Endodermal cell (in vitro differentiated cells): ENCODE results near the gene ELAVL1. TPM values are rescaled to one million over a fixed set of nuclear protein-coding genes. Genes with fewer than 3 reads are reported as not detected.

ENCODE experiments used
- DNase-seq: peaks from one replicate; pipeline ENCODE4 v3.0.0-alpha.2; 2017
- H3K27ac ChIP-seq: 2 replicates; pipeline ENCODE4 v1.5.1; 2013; ENCODE audit warnings: mild to moderate bottlenecking, low read depth, low read length, moderate library complexity
- H3K27me3 ChIP-seq: 2 replicates; pipeline ENCODE4 v1.6.1; 2013; ENCODE audit warnings: mild to moderate bottlenecking, low read length, moderate library complexity; ENCODE audit not compliant: insufficient read depth, control insufficient read depth, poor library complexity, severe bottlenecking
- H3K36me3 ChIP-seq: 2 replicates; pipeline ENCODE4 v1.7.0; 2013; ENCODE audit warnings: mild to moderate bottlenecking, low read length, moderate library complexity; ENCODE audit not compliant: control insufficient read depth, insufficient read depth
- H3K4me1 ChIP-seq: one replicate; pipeline ENCODE4 v1.7.0; 2013; ENCODE audit warnings: low read length; ENCODE audit not compliant: control insufficient read depth, insufficient read depth
- H3K4me3 ChIP-seq: 2 replicates; pipeline ENCODE4 v1.5.1; 2013; ENCODE audit warnings: mild to moderate bottlenecking, low read length, moderate library complexity
- H3K9ac ChIP-seq: 2 replicates; pipeline ENCODE4 v1.6.1; 2013; ENCODE audit warnings: mild to moderate bottlenecking, low read length, moderate library complexity; ENCODE audit not compliant: poor library complexity, severe bottlenecking; ENCODE audit errors: extremely low read depth
- H3K9me3 ChIP-seq: 2 replicates; pipeline ENCODE4 v1.6.1; 2013; ENCODE audit warnings: mild to moderate bottlenecking, low read length, moderate library complexity; ENCODE audit not compliant: control insufficient read depth
- H3K27ac Mint-ChIP-seq: 2 replicates; pipeline ENCODE4 v1.8.0; 2020; ENCODE audit warnings: mixed read lengths
- H3K27me3 Mint-ChIP-seq: 2 replicates; pipeline ENCODE4 v1.8.0; 2021; ENCODE audit warnings: mild to moderate bottlenecking, mixed read lengths; ENCODE audit not compliant: insufficient read depth
- H3K36me3 Mint-ChIP-seq: 2 replicates; pipeline ENCODE4 v1.8.0; 2020; ENCODE audit warnings: low read depth, mixed read lengths
- H3K4me1 Mint-ChIP-seq: 2 replicates; pipeline ENCODE4 v1.8.0; 2020; ENCODE audit warnings: mixed read lengths
- H3K4me3 Mint-ChIP-seq: 2 replicates; pipeline ENCODE4 v1.8.0; 2020; ENCODE audit warnings: mild to moderate bottlenecking, moderate library complexity, mixed read lengths
- H3K9me3 Mint-ChIP-seq: 2 replicates; pipeline ENCODE4 v1.8.0; 2020; ENCODE audit warnings: mild to moderate bottlenecking, mixed read lengths
- WGBS, 2 experiments: methylation state at CpG; one replicate each; pipeline versions ENCODE4 v1.1.5 to v1.1.7; 2013; ENCODE audit warnings: missing lambda C conversion rate in 2 of 2, mixed read lengths in 1 of 2; ENCODE audit not compliant: insufficient coverage in 1 of 2, insufficient read length in 1 of 2; 5-methylcytosine and 5-hydroxymethylcytosine counted together
- total RNA-seq, 2 donors: library from RNA; stranded (reverse); fragmentation: NEBNext Ultra II Directional in 1 of 2; extraction: Animal tissue kit (Norgen Biotek cat#: 25700) in 1 of 2; gene quantifications; 2 replicates in 1 of 2; 3 replicates in 1 of 2; pipeline ENCODE4 v1.2.1, GENCODE V29; 2021
- TF ChIP-seq, protein P1 (sequence below): fragments of 200-600 bp; sonication (generic); conservative IDR thresholded peaks from 2 replicates; pipeline ENCODE4 v1.5.0; 2021; ENCODE audit warnings: antibody characterized with exemption, mild to moderate bottlenecking

Gene ELAVL1
- total RNA-seq, 2 donors from 2014 or later = 123 to 149 TPM

DNA sequence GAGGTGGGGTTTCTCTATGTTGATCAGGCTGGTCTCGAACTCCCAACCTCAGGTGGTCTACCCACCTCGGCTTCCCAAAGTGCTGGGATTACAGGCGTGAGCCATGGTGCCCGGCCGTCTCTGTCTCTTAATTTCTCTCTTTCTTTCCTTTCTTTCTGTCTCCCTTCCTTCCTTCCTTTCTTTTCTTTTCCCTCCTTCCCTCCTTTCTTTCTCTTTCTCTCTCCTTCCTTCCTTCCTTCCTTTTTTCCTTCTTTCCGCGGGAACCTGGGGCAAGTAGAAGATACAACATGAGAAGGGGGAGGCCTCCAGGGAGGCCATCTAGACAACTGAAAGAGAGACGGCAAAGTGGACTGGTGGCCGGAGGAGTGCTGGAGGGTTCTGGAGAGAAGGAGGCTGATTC, 15.2 kb upstream of the ELAVL1 start:
- 93 to 97% methylated on average over 5 to 9 of the region's 9 CpGs for WGBS, 2 experiments
- Histone ChIP-seq H3K36me3 (no peaks in the 10 kb centered on the region), H3K9ac (no peak overlapping the region), H3K27me3 (no peaks in the 10 kb centered on the region), H3K4me3 (no peak overlapping the region), H3K4me1 (no peaks in the 10 kb centered on the region), H3K9me3 (no peaks in the 10 kb centered on the region), H3K27ac (no peak overlapping the region)
- peaks cover 4% of the 10 kb centered on the region for H3K27me3 Mint-ChIP-seq
- H3K27ac Mint-ChIP-seq = no peak overlapping the region
- H3K36me3 Mint-ChIP-seq = peaks cover 2% of the 10 kb centered on the region
- TF ChIP-seq, protein P1, sequence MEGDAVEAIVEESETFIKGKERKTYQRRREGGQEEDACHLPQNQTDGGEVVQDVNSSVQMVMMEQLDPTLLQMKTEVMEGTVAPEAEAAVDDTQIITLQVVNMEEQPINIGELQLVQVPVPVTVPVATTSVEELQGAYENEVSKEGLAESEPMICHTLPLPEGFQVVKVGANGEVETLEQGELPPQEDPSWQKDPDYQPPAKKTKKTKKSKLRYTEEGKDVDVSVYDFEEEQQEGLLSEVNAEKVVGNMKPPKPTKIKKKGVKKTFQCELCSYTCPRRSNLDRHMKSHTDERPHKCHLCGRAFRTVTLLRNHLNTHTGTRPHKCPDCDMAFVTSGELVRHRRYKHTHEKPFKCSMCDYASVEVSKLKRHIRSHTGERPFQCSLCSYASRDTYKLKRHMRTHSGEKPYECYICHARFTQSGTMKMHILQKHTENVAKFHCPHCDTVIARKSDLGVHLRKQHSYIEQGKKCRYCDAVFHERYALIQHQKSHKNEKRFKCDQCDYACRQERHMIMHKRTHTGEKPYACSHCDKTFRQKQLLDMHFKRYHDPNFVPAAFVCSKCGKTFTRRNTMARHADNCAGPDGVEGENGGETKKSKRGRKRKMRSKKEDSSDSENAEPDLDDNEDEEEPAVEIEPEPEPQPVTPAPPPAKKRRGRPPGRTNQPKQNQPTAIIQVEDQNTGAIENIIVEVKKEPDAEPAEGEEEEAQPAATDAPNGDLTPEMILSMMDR = no peak
- DNase-seq = no peak
- H3K4me1 Mint-ChIP-seq = peaks cover 3% of the 10 kb centered on the region
- no peak overlapping the region for H3K4me3 Mint-ChIP-seq
- no peaks in the 10 kb centered on the region for H3K9me3 Mint-ChIP-seq

DNA sequence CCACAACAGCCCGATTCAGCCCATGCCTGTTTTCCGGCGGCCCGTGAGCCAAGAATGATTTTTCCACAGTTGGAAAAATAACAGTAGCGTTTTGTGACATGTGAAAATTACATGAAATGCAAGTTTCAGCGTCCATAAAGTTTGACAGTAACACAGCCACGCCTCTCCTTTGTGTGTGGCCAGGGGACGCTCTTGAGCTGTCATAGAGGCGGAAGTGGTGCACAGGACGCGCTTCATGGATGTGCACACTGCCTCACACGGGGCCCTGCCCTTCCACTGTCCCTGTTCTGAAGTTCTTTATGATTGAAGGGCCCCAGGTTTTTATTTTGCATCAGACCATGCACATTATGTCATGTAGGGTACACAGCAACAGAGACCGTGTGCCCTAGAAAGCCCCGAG, 12.4 kb upstream of the ELAVL1 start:
- Histone ChIP-seq H3K9me3 (no peaks in the 10 kb centered on the region), H3K4me1 (no peaks in the 10 kb centered on the region), H3K36me3 (peaks cover 3% of the 10 kb centered on the region), H3K9ac (no peak overlapping the region), H3K4me3 (no peak overlapping the region), H3K27ac (no peak overlapping the region), H3K27me3 (no peaks in the 10 kb centered on the region)
- peaks cover 5% of the 10 kb centered on the region for H3K36me3 Mint-ChIP-seq
- no peaks in the 10 kb centered on the region for H3K9me3 Mint-ChIP-seq
- no peaks in the 10 kb centered on the region for H3K4me1 Mint-ChIP-seq
- H3K4me3 Mint-ChIP-seq = no peak overlapping the region
- peaks cover under 1% of the 10 kb centered on the region for H3K27me3 Mint-ChIP-seq
- H3K27ac Mint-ChIP-seq = no peak overlapping the region
- DNase-seq = peak; percentile 60
- WGBS, 2 experiments = 88 to 91% methylated on average over 14 of the region's 14 CpGs
- TF ChIP-seq, protein P1 = peak; percentile 64

DNA sequence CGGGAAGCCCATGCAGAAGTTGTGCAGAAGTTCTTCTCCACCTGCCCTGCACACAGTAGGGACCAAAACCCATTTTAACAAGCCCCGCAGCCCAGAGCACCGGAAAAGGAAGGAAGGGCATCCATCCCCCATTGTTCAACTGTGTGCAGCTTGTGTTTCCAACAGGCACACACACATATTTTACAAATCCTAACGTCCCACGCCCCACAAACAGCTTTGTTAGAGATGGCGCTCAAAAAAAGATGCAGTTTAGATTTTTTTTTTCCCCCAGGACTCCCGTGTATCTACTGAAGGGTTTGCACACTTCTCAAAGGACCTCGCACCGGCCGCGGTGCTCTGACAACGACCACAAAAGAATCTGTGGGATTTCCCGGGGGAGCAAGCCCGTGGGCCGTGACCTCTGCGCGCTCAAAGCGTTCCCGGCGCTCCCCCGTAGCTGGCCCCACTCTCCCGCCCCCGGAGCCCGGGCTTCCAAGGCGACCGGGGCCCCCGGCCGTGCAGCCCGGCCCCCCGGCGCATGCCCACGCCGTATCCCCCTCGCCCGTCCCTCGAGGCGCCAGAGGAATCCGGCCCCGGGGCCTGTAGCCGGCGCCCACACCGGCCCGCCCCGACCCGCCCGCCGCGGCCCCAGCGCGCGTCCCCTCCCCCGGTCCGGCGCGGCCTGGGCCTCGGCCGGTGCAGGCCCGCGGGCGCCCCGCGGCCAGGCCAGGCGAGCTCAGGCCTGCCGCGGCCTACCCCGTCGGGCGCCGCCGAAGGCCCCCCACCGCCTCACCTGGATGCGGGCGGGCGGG, 523 bp downstream of the ELAVL1 start:
- Histone ChIP-seq H3K4me3 (peak overlapping the region; percentile 98), H3K9ac (peak overlapping the region; percentile 74), H3K36me3 (peaks cover 17% of the 10 kb centered on the region), H3K9me3 (no peaks in the 10 kb centered on the region), H3K27me3 (no peaks in the 10 kb centered on the region), H3K27ac (peak overlapping the region; percentile 87), H3K4me1 (peaks cover 3% of the 10 kb centered on the region)
- Mint-ChIP-seq H3K27ac (peak overlapping the region; percentile 86), H3K27me3 (no peaks in the 10 kb centered on the region), H3K36me3 (peaks cover 10% of the 10 kb centered on the region), H3K4me3 (peak overlapping the region; percentile 91), H3K9me3 (no peaks in the 10 kb centered on the region), H3K4me1 (peaks cover 27% of the 10 kb centered on the region)
- TF ChIP-seq, protein P1 = no peak
- no peak for DNase-seq
- 0% methylated on average over 22 to 74 of the region's 74 CpGs for WGBS, 2 experiments
